SK-N-SH treated with all-trans-retinoic acid at 6 μM for 48 hours (cell line): ENCODE data around the gene TMEM150A.

Experiments
- ATAC-seq: fragments of 200-7000 bp; cut with Tn5 transposase; 3 replicates; pipeline ENCODE4 v1.9.1; 2020; ENCODE audit warnings: mild to moderate bottlenecking, moderate library complexity
- ARNTL ChIP-seq: fragments of 450-650 bp; formaldehyde crosslinking; IDR thresholded peaks from 2 replicates; pipeline ENCODE4 v1.5.0; 2020; ENCODE audit warnings: low read depth, mild to moderate bottlenecking, moderate library complexity, borderline replicate concordance
- BACH2 ChIP-seq: fragments of 250-450 bp; sonication (Bioruptor Pico); IDR thresholded peaks from 2 replicates; pipeline ENCODE4 v1.9.0; 2021; ENCODE audit warnings: mild to moderate bottlenecking, borderline replicate concordance
- ESRRG ChIP-seq: fragments of 250-450 bp; sonication (Bioruptor Pico); IDR thresholded peaks from 2 replicates; pipeline ENCODE4 v1.6.1; 2021; ENCODE audit warnings: mild to moderate bottlenecking
- GLIS3 ChIP-seq: fragments of 250-450 bp; sonication (Bioruptor Pico); IDR thresholded peaks from 2 replicates; pipeline ENCODE4 v1.5.0; 2020; ENCODE audit warnings: mild to moderate bottlenecking, moderate library complexity
- ISL1 ChIP-seq: fragments of 250-450 bp; sonication (Bioruptor Pico); IDR thresholded peaks from 2 replicates; pipeline ENCODE4 v2.1.2; 2022; ENCODE audit warnings: mild to moderate bottlenecking, moderate library complexity
- PPARA ChIP-seq: fragments of 250-450 bp; sonication (Bioruptor Pico); IDR thresholded peaks from 2 replicates; pipeline ENCODE4 v1.5.0; 2020; ENCODE audit warnings: mild to moderate bottlenecking, borderline replicate concordance
- RARB ChIP-seq: fragments of 250-450 bp; sonication (Bioruptor Pico); IDR thresholded peaks from 2 replicates; pipeline ENCODE4 v1.8.0; 2021; ENCODE audit warnings: mild to moderate bottlenecking, moderate library complexity
- SNAI2 ChIP-seq: fragments of 250-450 bp; sonication (Bioruptor Pico); IDR thresholded peaks from 2 replicates; pipeline ENCODE4 v1.5.0; 2020; ENCODE audit warnings: mild to moderate bottlenecking, moderate library complexity
- TCF4 ChIP-seq: fragments of 250-450 bp; sonication (Bioruptor Pico); IDR thresholded peaks from 2 replicates; pipeline ENCODE4 v1.8.0; 2021; ENCODE audit warnings: mild to moderate bottlenecking, moderate library complexity, borderline replicate concordance
- TOX ChIP-seq: fragments of 250-450 bp; sonication (Bioruptor Pico); IDR thresholded peaks from 2 replicates; pipeline ENCODE4 v1.8.0; 2021; ENCODE audit warnings: mild to moderate bottlenecking, moderate library complexity, borderline replicate concordance
- ZC3H10 ChIP-seq: fragments of 250-450 bp; sonication (Bioruptor Pico); IDR thresholded peaks from 2 replicates; pipeline ENCODE4 v1.5.1; 2021; ENCODE audit warnings: mild to moderate bottlenecking, moderate library complexity
- ZFP3 ChIP-seq: fragments of 250-450 bp; sonication (Bioruptor Pico); IDR thresholded peaks from 2 replicates; pipeline ENCODE4 v1.5.0; 2020; ENCODE audit warnings: mild to moderate bottlenecking, moderate library complexity
- ZFP30 ChIP-seq: fragments of 450-650 bp; formaldehyde crosslinking; IDR thresholded peaks from 2 replicates; pipeline ENCODE4 v1.5.0; 2022; ENCODE audit warnings: mild to moderate bottlenecking, moderate library complexity
- ZNF565 ChIP-seq: fragments of 450-650 bp; formaldehyde crosslinking; conservative IDR thresholded peaks from 2 replicates; pipeline ENCODE4 v1.5.0; 2020; ENCODE audit warnings: low read depth, mild to moderate bottlenecking, moderate library complexity
- ZNF70 ChIP-seq: fragments of 450-650 bp; formaldehyde crosslinking; IDR thresholded peaks from 2 replicates; pipeline ENCODE4 v1.5.0; 2020; ENCODE audit warnings: mild to moderate bottlenecking, moderate library complexity
- ZNF8 ChIP-seq: fragments of 450-650 bp; formaldehyde crosslinking; IDR thresholded peaks from 2 replicates; pipeline ENCODE4 v1.5.0; 2020; ENCODE audit warnings: mild to moderate bottlenecking, moderate library complexity
- TF ChIP-seq, protein P1 (sequence below): fragments of 250-450 bp; sonication (Bioruptor Pico); IDR thresholded peaks from 2 replicates; pipeline ENCODE4 v1.8.0; 2020; ENCODE audit warnings: mild to moderate bottlenecking, moderate library complexity, borderline replicate concordance
- TF ChIP-seq, protein P2 (sequence below): fragments of 250-450 bp; sonication (Bioruptor Pico); IDR thresholded peaks from 2 replicates; pipeline ENCODE4 v1.5.1; 2020; ENCODE audit warnings: low read depth, mild to moderate bottlenecking, moderate library complexity
- TF ChIP-seq, protein P3 (sequence below): fragments of 250-450 bp; sonication (Bioruptor Pico); IDR thresholded peaks from 2 replicates; pipeline ENCODE4 v1.5.0; 2020; ENCODE audit warnings: mild to moderate bottlenecking, moderate library complexity
- TF ChIP-seq, protein P4 (sequence below): fragments of 250-450 bp; sonication (Bioruptor Pico); IDR thresholded peaks from 2 replicates; pipeline ENCODE4 v1.5.1; 2021; ENCODE audit warnings: mild to moderate bottlenecking, moderate library complexity
- TF ChIP-seq, protein P5 (sequence below): fragments of 250-450 bp; sonication (Bioruptor Pico); IDR thresholded peaks from 2 replicates; pipeline ENCODE4 v1.8.0; 2021; ENCODE audit warnings: low read depth, mild to moderate bottlenecking, moderate library complexity, borderline replicate concordance

The TMEM150A gene

DNA sequence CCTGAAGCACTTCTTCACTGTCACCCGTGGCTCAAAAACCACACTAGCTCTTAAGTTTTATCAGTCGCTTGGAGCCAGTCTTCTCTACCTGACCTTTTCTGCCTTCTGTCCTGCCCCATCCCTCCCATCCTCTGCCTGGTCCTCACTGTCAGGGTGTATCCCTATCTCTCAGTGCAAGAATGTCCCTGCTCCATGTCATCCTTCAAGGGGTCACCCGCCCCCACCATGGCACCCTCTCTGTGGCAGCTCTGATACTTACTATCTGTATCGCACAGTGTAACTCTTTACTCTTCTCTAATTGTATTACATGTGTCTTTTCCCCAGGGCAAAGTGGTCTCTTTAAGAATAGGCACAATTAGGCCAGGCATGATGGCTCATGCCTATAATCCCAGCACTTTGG is 13.9 kb downstream of the TMEM150A start:
- ATAC-seq = no peak
- TF ChIP-seq SNAI2 (CRISPR knock-in tag) (no peak), ZFP30 (no peak), ZC3H10 (CRISPR knock-in tag) (no peak), TOX (no peak), GLIS3 (CRISPR knock-in tag) (no peak), TCF4 (CRISPR knock-in tag) (no peak)
- TF ChIP-seq, protein P1, sequence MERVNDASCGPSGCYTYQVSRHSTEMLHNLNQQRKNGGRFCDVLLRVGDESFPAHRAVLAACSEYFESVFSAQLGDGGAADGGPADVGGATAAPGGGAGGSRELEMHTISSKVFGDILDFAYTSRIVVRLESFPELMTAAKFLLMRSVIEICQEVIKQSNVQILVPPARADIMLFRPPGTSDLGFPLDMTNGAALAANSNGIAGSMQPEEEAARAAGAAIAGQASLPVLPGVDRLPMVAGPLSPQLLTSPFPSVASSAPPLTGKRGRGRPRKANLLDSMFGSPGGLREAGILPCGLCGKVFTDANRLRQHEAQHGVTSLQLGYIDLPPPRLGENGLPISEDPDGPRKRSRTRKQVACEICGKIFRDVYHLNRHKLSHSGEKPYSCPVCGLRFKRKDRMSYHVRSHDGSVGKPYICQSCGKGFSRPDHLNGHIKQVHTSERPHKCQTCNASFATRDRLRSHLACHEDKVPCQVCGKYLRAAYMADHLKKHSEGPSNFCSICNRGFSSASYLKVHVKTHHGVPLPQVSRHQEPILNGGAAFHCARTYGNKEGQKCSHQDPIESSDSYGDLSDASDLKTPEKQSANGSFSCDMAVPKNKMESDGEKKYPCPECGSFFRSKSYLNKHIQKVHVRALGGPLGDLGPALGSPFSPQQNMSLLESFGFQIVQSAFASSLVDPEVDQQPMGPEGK (CRISPR knock-in tag) = no peak
- TF ChIP-seq, protein P2, sequence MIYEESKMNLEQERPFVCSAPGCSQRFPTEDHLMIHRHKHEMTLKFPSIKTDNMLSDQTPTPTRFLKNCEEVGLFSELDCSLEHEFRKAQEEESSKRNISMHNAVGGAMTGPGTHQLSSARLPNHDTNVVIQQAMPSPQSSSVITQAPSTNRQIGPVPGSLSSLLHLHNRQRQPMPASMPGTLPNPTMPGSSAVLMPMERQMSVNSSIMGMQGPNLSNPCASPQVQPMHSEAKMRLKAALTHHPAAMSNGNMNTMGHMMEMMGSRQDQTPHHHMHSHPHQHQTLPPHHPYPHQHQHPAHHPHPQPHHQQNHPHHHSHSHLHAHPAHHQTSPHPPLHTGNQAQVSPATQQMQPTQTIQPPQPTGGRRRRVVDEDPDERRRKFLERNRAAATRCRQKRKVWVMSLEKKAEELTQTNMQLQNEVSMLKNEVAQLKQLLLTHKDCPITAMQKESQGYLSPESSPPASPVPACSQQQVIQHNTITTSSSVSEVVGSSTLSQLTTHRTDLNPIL (CRISPR knock-in tag) = no peak

DNA sequence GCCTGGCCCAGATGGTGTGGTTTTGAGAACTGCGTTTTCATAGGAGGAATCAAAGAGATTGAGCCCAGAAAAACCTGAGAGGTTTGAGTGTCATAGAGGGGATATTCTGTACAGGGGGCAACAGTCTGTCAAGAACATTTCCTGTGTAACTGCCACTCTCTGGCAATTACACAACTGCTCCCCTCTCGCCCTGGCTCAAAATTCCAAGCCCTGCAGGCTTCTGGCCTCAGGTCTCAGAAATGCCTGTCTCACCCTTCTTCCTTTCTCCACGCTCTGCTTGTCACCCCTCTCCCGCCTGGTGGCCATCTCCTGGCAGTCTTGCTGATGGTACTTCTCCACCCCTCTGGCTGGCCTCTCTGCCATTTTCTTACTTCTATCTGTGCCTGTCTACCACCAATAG is 14.3 kb downstream of the TMEM150A start:
- ATAC-seq = no peak
- TF ChIP-seq GLIS3 (CRISPR knock-in tag) = no peak
- TF ChIP-seq ZNF70 (CRISPR knock-in tag) = no peak
- TF ChIP-seq TCF4 (CRISPR knock-in tag) = no peak
- TF ChIP-seq, protein P1 (CRISPR knock-in tag) = no peak
- TF ChIP-seq, protein P3, sequence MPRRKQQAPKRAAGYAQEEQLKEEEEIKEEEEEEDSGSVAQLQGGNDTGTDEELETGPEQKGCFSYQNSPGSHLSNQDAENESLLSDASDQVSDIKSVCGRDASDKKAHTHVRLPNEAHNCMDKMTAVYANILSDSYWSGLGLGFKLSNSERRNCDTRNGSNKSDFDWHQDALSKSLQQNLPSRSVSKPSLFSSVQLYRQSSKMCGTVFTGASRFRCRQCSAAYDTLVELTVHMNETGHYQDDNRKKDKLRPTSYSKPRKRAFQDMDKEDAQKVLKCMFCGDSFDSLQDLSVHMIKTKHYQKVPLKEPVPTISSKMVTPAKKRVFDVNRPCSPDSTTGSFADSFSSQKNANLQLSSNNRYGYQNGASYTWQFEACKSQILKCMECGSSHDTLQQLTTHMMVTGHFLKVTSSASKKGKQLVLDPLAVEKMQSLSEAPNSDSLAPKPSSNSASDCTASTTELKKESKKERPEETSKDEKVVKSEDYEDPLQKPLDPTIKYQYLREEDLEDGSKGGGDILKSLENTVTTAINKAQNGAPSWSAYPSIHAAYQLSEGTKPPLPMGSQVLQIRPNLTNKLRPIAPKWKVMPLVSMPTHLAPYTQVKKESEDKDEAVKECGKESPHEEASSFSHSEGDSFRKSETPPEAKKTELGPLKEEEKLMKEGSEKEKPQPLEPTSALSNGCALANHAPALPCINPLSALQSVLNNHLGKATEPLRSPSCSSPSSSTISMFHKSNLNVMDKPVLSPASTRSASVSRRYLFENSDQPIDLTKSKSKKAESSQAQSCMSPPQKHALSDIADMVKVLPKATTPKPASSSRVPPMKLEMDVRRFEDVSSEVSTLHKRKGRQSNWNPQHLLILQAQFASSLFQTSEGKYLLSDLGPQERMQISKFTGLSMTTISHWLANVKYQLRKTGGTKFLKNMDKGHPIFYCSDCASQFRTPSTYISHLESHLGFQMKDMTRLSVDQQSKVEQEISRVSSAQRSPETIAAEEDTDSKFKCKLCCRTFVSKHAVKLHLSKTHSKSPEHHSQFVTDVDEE (CRISPR knock-in tag) = no peak
- TF ChIP-seq ZNF8 (CRISPR knock-in tag) = no peak
- TF ChIP-seq, protein P4, sequence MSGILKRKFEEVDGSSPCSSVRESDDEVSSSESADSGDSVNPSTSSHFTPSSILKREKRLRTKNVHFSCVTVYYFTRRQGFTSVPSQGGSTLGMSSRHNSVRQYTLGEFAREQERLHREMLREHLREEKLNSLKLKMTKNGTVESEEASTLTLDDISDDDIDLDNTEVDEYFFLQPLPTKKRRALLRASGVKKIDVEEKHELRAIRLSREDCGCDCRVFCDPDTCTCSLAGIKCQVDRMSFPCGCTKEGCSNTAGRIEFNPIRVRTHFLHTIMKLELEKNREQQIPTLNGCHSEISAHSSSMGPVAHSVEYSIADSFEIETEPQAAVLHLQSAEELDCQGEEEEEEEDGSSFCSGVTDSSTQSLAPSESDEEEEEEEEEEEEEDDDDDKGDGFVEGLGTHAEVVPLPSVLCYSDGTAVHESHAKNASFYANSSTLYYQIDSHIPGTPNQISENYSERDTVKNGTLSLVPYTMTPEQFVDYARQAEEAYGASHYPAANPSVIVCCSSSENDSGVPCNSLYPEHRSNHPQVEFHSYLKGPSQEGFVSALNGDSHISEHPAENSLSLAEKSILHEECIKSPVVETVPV (CRISPR knock-in tag) = no peak
- no peak for TF ChIP-seq ZC3H10 (CRISPR knock-in tag)
- no peak for TF ChIP-seq BACH2 (CRISPR knock-in tag)
- TF ChIP-seq ARNTL (CRISPR knock-in tag) = no peak
- no peak for TF ChIP-seq TOX
- no peak for TF ChIP-seq ZNF565 (CRISPR knock-in tag)
- TF ChIP-seq, protein P2 (CRISPR knock-in tag) = no peak
- TF ChIP-seq ZFP3 (CRISPR knock-in tag) = no peak
- no peak for TF ChIP-seq ESRRG (CRISPR knock-in tag)
- no peak for TF ChIP-seq PPARA (CRISPR knock-in tag)
- no peak for TF ChIP-seq ZFP30
- TF ChIP-seq, protein P5, sequence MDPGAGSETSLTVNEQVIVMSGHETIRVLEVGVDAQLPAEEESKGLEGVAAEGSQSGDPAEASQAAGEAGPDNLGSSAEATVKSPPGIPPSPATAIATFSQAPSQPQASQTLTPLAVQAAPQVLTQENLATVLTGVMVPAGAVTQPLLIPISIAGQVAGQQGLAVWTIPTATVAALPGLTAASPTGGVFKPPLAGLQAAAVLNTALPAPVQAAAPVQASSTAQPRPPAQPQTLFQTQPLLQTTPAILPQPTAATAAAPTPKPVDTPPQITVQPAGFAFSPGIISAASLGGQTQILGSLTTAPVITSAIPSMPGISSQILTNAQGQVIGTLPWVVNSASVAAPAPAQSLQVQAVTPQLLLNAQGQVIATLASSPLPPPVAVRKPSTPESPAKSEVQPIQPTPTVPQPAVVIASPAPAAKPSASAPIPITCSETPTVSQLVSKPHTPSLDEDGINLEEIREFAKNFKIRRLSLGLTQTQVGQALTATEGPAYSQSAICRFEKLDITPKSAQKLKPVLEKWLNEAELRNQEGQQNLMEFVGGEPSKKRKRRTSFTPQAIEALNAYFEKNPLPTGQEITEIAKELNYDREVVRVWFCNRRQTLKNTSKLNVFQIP (CRISPR knock-in tag) = no peak
- no peak for TF ChIP-seq RARB (CRISPR knock-in tag)
- TF ChIP-seq ISL1 (CRISPR knock-in tag) = no peak
- TF ChIP-seq, all 23 proteins: peak for 0
